ENCODE results near the gene BMPR1B. TPM values are rescaled to one million over a fixed set of nuclear protein-coding genes. Genes with fewer than 3 reads are reported as not detected.
"Not testable (repeated sequence)": the region's sequence is repeated elsewhere in the genome, so short reads cannot be mapped to it uniquely, and the experiment has no call there.

Gene BMPR1B
- total RNA-seq, 1 donor from 2014 or later = 9.3 TPM

DNA sequence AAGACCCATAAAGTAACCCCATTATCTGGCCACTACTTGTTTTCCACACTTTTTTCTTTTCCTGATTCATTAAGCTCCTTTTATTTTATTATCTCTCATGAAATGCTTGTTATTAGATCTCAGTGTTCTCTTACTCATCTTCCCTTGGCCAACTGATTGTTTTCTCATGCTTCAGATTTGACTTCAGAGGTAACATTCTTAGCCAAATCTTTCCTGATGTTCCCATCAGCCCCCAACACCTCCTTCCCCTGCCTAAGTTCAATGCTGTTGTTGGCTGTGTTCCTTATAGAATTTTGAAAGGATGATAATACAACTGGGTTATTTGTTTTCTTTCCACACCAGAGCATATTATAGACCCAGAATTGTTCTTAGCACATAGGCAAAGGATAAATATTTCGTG lies 75.6 kb downstream of the BMPR1B start:
- H3K27me3 Mint-ChIP-seq = no peaks in the 10 kb centered on the region
- no peak overlapping the region for H3K4me3 Mint-ChIP-seq
- TF ChIP-seq CTCF (conservative IDR thresholded peaks at IDR 0.05) = no peak
- H3K36me3 Mint-ChIP-seq = no peaks in the 10 kb centered on the region
- no peaks in the 10 kb centered on the region for H3K4me1 Mint-ChIP-seq (ENCODE audit: unreplicated experiment)
- H3K27ac Mint-ChIP-seq = no peak overlapping the region
- no peaks in the 10 kb centered on the region for H3K9me3 Mint-ChIP-seq
- no peak for DNase-seq (ENCODE audit: extremely low spot score, unreplicated experiment)

GRCh38 chr4:94834501-94834900 lies 76.7 kb downstream of the BMPR1B start:
- no peak for DNase-seq (ENCODE audit: extremely low spot score, unreplicated experiment)
- Mint-ChIP-seq H3K36me3 (no peaks in the 10 kb centered on the region), H3K4me1 (ENCODE audit: unreplicated experiment) (no peaks in the 10 kb centered on the region), H3K27ac (no peak overlapping the region), H3K4me3 (no peak overlapping the region), H3K9me3 (no peaks in the 10 kb centered on the region), H3K27me3 (no peaks in the 10 kb centered on the region)
- TF ChIP-seq CTCF (conservative IDR thresholded peaks at IDR 0.05) = no peak

GRCh38 chr4:94841166-94841863 lies 83.6 kb downstream of the BMPR1B start:
- not testable (repeated sequence) for H3K27me3 Mint-ChIP-seq; DNase-seq (ENCODE audit: extremely low spot score, unreplicated experiment); H3K4me3 Mint-ChIP-seq; H3K36me3 Mint-ChIP-seq; H3K9me3 Mint-ChIP-seq; H3K27ac Mint-ChIP-seq
- peaks cover 11% of the 10 kb centered on the region for H3K4me1 Mint-ChIP-seq (ENCODE audit: unreplicated experiment)

GRCh38 chr4:94841864-94842221 lies 84.1 kb downstream of the BMPR1B start:
- H3K36me3 Mint-ChIP-seq = peaks cover 10% of the 10 kb centered on the region
- DNase-seq (ENCODE audit: extremely low spot score, unreplicated experiment) = no peak
- no peaks in the 10 kb centered on the region for H3K9me3 Mint-ChIP-seq
- H3K4me1 Mint-ChIP-seq (ENCODE audit: unreplicated experiment) = peaks cover 11% of the 10 kb centered on the region
- TF ChIP-seq CTCF (conservative IDR thresholded peaks at IDR 0.05) = no peak
- no peak overlapping the region for H3K27ac Mint-ChIP-seq
- no peak overlapping the region for H3K4me3 Mint-ChIP-seq
- no peaks in the 10 kb centered on the region for H3K27me3 Mint-ChIP-seq

- Mint-ChIP-seq H3K9me3 (peaks cover 4% of the 10 kb centered on the region), H3K27me3 (no peaks in the 10 kb centered on the region), H3K27ac (no peak overlapping the region), H3K4me1 (ENCODE audit: unreplicated experiment) (peaks cover 11% of the 10 kb centered on the region), H3K36me3 (peaks cover 11% of the 10 kb centered on the region), H3K4me3 (no peak overlapping the region)
- DNase-seq (ENCODE audit: extremely low spot score, unreplicated experiment) = no peak
- no peak for TF ChIP-seq CTCF (conservative IDR thresholded peaks at IDR 0.05)
These were observed 85.5 kb downstream of the BMPR1B start for GRCh38 chr4:94843216-94843615.

GRCh38 chr4:94848326-94848725 lies 90.6 kb downstream of the BMPR1B start:
- no peak overlapping the region for H3K4me3 Mint-ChIP-seq
- no peak overlapping the region for H3K27ac Mint-ChIP-seq
- no peak for TF ChIP-seq CTCF (conservative IDR thresholded peaks at IDR 0.05)
- no peaks in the 10 kb centered on the region for H3K27me3 Mint-ChIP-seq
- DNase-seq (ENCODE audit: extremely low spot score, unreplicated experiment) = no peak
- peaks cover 4% of the 10 kb centered on the region for H3K9me3 Mint-ChIP-seq
- H3K36me3 Mint-ChIP-seq = peaks cover 11% of the 10 kb centered on the region
- H3K4me1 Mint-ChIP-seq (ENCODE audit: unreplicated experiment) = peaks cover 12% of the 10 kb centered on the region
